Small intestine (tissue), 7 donors: Measurements from ENCODE around the gene UNC13C. TPM values are rescaled to one million over a fixed set of nuclear protein-coding genes. Genes with fewer than 3 reads are reported as not detected.

ENCODE experiments used
- DNase-seq, 2 donors: peaks; one replicate each; pipeline versions ENCODE4 v3.0.0 to v3.0.0-alpha.2; 2013
- FAIRE-seq: peaks from 2 replicates; lab custom pipeline; 2012; peaks lifted over from hg19 to GRCh38; lab: Jason Lieb, UNC
- H3K27ac ChIP-seq, 3 donors: one replicate each; pipeline ENCODE4 v1.5.1; 2013; ENCODE audit warnings: low read length in 2 of 3, mild to moderate bottlenecking in 2 of 3, control low read depth in 1 of 3, inconsistent platforms in 1 of 3, low read depth in 1 of 3, moderate library complexity in 1 of 3
- H3K27me3 ChIP-seq, 3 donors: one replicate each; pipeline ENCODE4 v1.6.1; 2013; ENCODE audit warnings: low read length in 3 of 3, inconsistent platforms in 1 of 3; ENCODE audit not compliant: control insufficient read depth in 3 of 3, insufficient read depth in 3 of 3
- H3K36me3 ChIP-seq, 3 donors: one replicate each; pipeline ENCODE4 v1.6.1; 2013; ENCODE audit warnings: low read length in 3 of 3, inconsistent platforms in 1 of 3, low read depth in 1 of 3, mild to moderate bottlenecking in 1 of 3, moderate library complexity in 1 of 3; ENCODE audit not compliant: control insufficient read depth in 3 of 3, insufficient read depth in 2 of 3
- H3K4me1 ChIP-seq, 3 donors: one replicate each; pipeline ENCODE4 v1.6.1; 2013; ENCODE audit warnings: low read length in 2 of 3, inconsistent platforms in 1 of 3, low read depth in 1 of 3, mild to moderate bottlenecking in 1 of 3, moderate library complexity in 1 of 3; ENCODE audit not compliant: control insufficient read depth in 3 of 3, insufficient read depth in 2 of 3
- H3K4me3 ChIP-seq, 3 donors: one replicate each; pipeline ENCODE4 v1.5.1; 2013; ENCODE audit warnings: low read length in 3 of 3, control low read depth in 1 of 3, inconsistent platforms in 1 of 3, low read depth in 1 of 3, mild to moderate bottlenecking in 1 of 3, moderate library complexity in 1 of 3
- H3K9me3 ChIP-seq, 2 donors: one replicate each; pipeline ENCODE4 v1.6.1; 2013; ENCODE audit warnings: low read depth in 1 of 2, low read length in 1 of 2; ENCODE audit not compliant: control insufficient read depth in 2 of 2, insufficient read depth in 1 of 2
- WGBS, 3 donors: extraction: QIAGEN DNeasy Blood & Tissue Kit; methylation state at CpG; one replicate each; pipeline ENCODE4 v1.1.7; 2013; 5-methylcytosine and 5-hydroxymethylcytosine counted together
- polyA plus RNA-seq, 4 donors: library from polyadenylated mRNA; stranded (reverse) in 3 of 4; unstranded in 1 of 4; fragments of 200-250 nt in 3 of 4; fragments of 120-200 nt in 1 of 4; gene quantifications; one replicate each; pipeline versions ENCODE4 v1.2.1 to v1.2.3, GENCODE V29; 2013
- donor health status: healthy with polysubstance abuse.
- donor health status: control.
- donor health status: control.
- donor health status: Bipolar disorder and iron deficiency.
- donor health status: healthy.

UNC13C gene
- polyA plus RNA-seq, 4 donors: under 0.01 to 0.75 TPM; not detected in 2

DNA sequence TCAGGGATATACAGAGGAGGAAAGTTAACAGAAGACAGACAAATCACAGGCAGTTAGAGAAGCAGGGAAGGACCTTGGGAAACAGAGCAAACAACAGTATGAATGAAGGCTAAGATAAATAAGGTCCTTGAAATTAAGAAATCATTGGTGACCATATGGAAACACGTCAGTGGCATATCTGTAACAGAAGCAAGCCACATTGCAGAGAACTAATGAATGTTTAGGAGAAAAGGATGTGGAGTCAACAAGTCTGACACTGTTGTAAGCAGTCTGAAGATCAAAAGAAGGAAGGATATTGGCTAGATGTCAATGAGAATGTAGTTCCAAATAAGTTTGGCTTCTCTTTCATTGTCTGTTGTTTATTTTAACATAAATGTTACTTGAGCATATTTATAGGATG lies 542.4 kb downstream of the UNC13C start:
- H3K9me3 ChIP-seq: no peaks in the 10 kb centered on the region
- H3K36me3 ChIP-seq: no peaks in the 10 kb centered on the region
- DNase-seq (no peak), FAIRE-seq (no peak)
- H3K27ac ChIP-seq: no peak overlapping the region
- H3K4me1 ChIP-seq: peaks cover 0 to 3% (median 0%) of the 10 kb centered on the region in 3 donors
- no peak overlapping the region for H3K4me3 ChIP-seq
- WGBS, 3 donors: 48 to 73% (median 58%) methylated on average over 1 of the region's 1 CpG
- H3K27me3 ChIP-seq: no peaks in the 10 kb centered on the region

DNA sequence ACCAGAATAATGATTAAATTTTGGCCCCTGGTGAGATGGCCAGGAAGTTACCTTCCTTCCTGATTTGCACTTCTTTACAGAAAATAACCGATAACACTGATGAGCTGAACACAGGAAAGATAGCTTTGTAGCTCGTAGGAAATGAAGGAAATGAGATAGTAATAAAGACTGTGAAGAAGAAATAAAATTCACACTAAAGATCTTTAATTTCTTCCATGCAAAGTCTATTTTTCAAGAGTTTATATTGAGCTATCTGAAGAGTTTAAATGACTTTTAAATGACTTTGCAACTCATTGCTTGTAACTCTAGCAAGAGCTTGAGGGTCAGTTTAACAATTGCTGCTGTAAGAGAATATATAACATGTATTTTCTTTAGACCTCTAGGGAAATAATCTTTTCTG lies 543.0 kb downstream of the UNC13C start:
- WGBS, 3 donors: 57 to 58% (median 58%) methylated on average over 2 of the region's 2 CpGs
- DNase-seq: no peak
- FAIRE-seq: no peak

DNA sequence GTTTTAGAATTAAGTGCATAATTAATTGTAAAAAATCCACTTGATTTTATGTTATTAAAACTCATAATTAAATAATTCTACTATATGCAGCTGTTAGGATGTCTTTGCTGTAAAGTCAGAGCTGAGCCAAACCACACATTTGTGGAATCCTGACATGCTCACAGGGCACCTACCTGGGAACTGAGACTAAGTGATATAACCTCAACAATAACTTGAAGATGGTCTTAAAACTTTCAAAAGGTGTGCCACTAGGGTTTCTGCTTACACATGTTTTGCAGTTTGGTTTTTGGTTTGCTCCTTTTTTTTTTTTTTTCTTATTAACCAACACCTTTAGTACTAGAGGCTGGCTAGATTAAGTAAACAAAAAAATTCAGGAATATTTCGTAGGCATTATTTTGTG lies 549.8 kb downstream of the UNC13C start:
- Histone ChIP-seq H3K4me3 (no peak overlapping the region), H3K27ac (no peak overlapping the region), H3K36me3 (no peaks in the 10 kb centered on the region), H3K27me3 (no peaks in the 10 kb centered on the region), H3K4me1 (no peaks in the 10 kb centered on the region), H3K9me3 (no peaks in the 10 kb centered on the region)
- 75 to 83% (median 79%) methylated on average over 1 of the region's 1 CpG for WGBS, 3 donors
- FAIRE-seq (no peak), DNase-seq (no peak)

More for the DNA sequence above, 543.0 kb downstream of the UNC13C start:
- H3K27me3 ChIP-seq: no peaks in the 10 kb centered on the region
- no peaks in the 10 kb centered on the region for H3K36me3 ChIP-seq
- peaks cover 0 to 3% (median 0%) of the 10 kb centered on the region in 3 donors for H3K4me1 ChIP-seq
- no peaks in the 10 kb centered on the region for H3K9me3 ChIP-seq
- no peak overlapping the region for H3K27ac ChIP-seq
- H3K4me3 ChIP-seq: no peak overlapping the region

DNA sequence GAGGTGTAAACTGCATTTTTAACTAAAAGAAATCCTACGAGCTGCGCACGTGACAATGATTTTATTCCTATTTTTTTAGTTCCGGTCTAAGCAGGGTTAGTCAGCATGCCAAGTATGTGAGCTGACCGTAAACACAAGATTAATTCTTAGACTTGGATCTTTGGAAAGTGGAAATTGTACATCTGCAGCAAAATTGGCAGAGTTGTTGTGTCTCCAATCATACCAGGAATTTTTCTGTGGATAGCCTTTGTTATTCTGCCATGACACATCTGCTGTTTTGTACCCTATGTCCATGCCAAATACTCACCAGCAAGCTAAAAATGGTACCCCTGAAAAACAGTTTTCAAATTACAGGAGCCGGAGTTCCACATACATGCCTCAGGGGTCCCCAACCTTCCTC lies 562.5 kb downstream of the UNC13C start:
- no peaks in the 10 kb centered on the region for H3K27me3 ChIP-seq
- no peak overlapping the region for H3K27ac ChIP-seq
- no peaks in the 10 kb centered on the region for H3K4me1 ChIP-seq
- 75 to 91% (median 86%) methylated on average over 6 of the region's 6 CpGs for WGBS, 3 donors
- no peaks in the 10 kb centered on the region for H3K36me3 ChIP-seq
- DNase-seq (no peak), FAIRE-seq (no peak)
- no peaks in the 10 kb centered on the region for H3K9me3 ChIP-seq
- H3K4me3 ChIP-seq: no peak overlapping the region

DNA sequence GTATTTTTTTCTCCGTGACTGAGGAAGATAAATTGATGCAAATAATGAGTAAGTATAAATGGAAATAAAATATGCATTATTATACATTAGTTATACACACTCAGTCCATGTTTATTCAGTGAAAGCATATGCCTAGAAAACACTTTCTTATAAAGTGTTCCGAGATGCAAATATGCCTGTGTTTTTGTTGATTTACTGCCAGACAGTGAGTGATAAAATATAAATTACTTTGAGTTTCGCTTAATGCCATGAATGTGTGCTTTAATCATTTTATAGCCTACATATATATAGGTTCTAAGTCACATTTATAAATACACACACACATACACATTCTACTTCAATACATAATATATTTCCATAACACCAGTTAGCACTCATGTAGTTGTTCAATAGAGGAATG lies 569.2 kb downstream of the UNC13C start:
- no peaks in the 10 kb centered on the region for H3K36me3 ChIP-seq
- H3K9me3 ChIP-seq: no peaks in the 10 kb centered on the region
- H3K27ac ChIP-seq: no peak overlapping the region
- no peak overlapping the region for H3K4me3 ChIP-seq
- FAIRE-seq: no peak
- H3K4me1 ChIP-seq: no peaks in the 10 kb centered on the region
- WGBS, 3 donors: 69 to 75% (median 73%) methylated on average over 3 of the region's 3 CpGs
- no peaks in the 10 kb centered on the region for H3K27me3 ChIP-seq
- no peak for DNase-seq

DNA sequence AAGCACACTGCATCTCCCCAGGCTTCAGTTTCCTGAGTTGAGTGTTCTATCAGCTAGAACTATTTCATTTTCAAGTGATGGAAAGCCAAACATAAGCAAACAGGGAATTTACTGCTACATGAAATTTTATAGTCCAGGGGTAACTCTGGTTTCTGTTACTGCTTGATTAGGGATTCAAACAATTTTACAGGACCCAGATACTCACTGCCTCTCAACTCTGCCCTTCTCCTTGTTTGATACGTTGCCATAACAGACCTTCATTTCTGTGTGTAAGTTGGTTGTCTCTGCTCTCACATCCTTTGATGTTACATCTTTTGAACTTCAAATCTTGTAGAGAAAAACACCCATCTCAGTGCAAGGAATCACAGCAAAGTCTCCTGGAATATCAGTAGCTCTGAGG lies 572.7 kb downstream of the UNC13C start:
- H3K4me1 ChIP-seq: no peaks in the 10 kb centered on the region
- WGBS, 3 donors: 54 to 75% (median 67%) methylated on average over 1 of the region's 1 CpG
- H3K27me3 ChIP-seq: no peaks in the 10 kb centered on the region
- no peaks in the 10 kb centered on the region for H3K9me3 ChIP-seq
- H3K4me3 ChIP-seq: no peak overlapping the region
- no peak for DNase-seq
- no peaks in the 10 kb centered on the region for H3K36me3 ChIP-seq
- no peak overlapping the region for H3K27ac ChIP-seq
- FAIRE-seq: no peak

DNA sequence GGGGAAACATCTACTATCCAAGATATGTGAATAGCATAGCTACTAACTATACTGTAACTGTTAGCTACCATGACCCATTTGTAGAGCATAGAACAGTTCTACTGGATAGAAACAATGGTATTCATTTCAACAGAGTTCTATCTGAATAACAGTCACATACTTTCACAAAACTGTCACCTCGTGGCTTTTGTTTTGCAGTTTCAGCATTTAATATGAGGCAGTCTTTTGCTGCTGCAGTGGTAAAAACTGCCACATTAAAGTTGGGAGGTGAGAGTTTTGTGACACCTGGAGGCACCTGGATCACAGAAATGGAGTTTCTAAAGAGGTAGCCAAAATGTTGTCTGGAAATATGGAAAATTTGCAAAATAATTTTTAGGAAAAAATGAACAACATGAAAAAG lies 578.0 kb downstream of the UNC13C start:
- Histone ChIP-seq H3K4me1 (no peaks in the 10 kb centered on the region), H3K27ac (no peak overlapping the region), H3K4me3 (no peak overlapping the region), H3K9me3 (no peaks in the 10 kb centered on the region), H3K36me3 (no peaks in the 10 kb centered on the region), H3K27me3 (no peaks in the 10 kb centered on the region)
- no peak for FAIRE-seq
- WGBS, 3 donors: 58 to 64% (median 61%) methylated on average over 1 of the region's 1 CpG
- no peak for DNase-seq

DNA sequence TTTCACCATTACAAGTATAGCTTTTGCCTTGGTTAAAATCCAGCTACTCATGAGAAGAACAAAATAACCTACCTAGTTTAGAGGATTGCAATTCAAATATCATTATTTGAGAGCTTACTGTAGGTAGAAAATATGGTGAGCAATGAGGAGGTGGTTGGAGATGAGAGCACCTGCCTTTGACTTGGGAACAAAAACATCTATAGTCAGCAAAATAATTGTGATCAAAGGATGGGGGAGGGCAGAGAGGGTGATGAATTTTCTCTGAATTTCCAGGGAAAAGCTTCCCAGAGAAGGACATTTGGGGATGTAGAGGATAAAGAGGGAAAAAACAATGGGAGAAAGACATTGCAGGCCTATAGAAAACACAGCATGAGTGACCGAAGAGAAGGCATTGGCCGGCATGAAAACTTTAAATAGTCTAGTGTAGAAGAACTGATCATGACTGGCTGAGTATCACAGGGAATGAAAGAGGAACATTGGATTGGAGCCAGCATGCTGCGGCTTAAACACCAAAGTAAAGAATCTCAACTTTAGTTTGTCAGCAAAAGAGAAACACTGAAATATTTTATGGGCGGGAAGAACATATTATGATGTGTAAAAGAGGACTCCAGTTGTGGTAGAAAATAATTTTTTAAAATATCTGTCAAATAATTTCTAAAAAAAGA lies 581.3 kb downstream of the UNC13C start:
- Histone ChIP-seq H3K4me3 (no peak overlapping the region), H3K36me3 (no peaks in the 10 kb centered on the region), H3K27ac (no peak overlapping the region), H3K4me1 (no peaks in the 10 kb centered on the region), H3K9me3 (no peaks in the 10 kb centered on the region), H3K27me3 (no peaks in the 10 kb centered on the region)
- DNase-seq (no peak), FAIRE-seq (no peak)
- 75 to 90% (median 77%) methylated on average over 4 of the region's 4 CpGs for WGBS, 3 donors

DNA sequence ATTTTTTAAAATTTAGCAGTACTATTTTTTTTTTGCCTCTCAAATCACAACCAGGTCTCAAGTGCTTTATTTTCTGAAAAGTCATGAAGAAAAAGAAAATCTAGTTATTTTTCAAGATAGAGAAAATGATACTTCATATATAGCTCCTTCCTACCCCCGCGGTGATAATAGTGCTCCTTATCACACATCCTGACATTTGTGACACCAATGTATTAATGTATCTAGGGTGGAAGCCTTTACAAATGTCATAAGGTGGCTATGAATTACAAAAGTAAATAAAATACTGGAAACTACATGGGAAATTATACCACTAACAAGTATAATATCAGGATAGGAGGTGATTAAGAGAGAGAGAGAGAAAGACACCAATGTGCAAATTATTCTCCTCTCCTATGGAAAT lies 582.2 kb downstream of the UNC13C start:
- FAIRE-seq: no peak
- Histone ChIP-seq H3K4me1 (no peaks in the 10 kb centered on the region), H3K9me3 (no peaks in the 10 kb centered on the region), H3K4me3 (no peak overlapping the region), H3K27ac (no peak overlapping the region), H3K27me3 (no peaks in the 10 kb centered on the region), H3K36me3 (no peaks in the 10 kb centered on the region)
- no peak for DNase-seq
- 87 to 91% (median 87%) methylated on average over 2 of the region's 2 CpGs for WGBS, 3 donors
